ENCODE data around the gene ART1.

Gene ART1

GRCh38 chr11:3712274-3712673, 67.3 kb downstream of the ART1 start:
- H3K9me3 Mint-ChIP-seq, result no peaks in the 10 kb centered on the region
- no peak for ATAC-seq
- no peak overlapping the region for H3K4me3 Mint-ChIP-seq
- H3K27ac Mint-ChIP-seq, result no peak overlapping the region
- no peak for DNase-seq
- peaks cover 6% of the 10 kb centered on the region for H3K4me1 Mint-ChIP-seq
- no peaks in the 10 kb centered on the region for H3K27me3 Mint-ChIP-seq
